GM19043 (cell line): Measurements from ENCODE around the gene PTPN13.
"Not testable (repeated sequence)": the region's sequence is repeated elsewhere in the genome, so short reads cannot be mapped to it uniquely, and the experiment has no call there.

Experiments
- ATAC-seq: cut with Tn5 transposase; IDR thresholded peaks from one replicate; pipeline ENCODE4 v1.9.1; 2021; ENCODE audit warnings: low read depth; ENCODE audit not compliant: unreplicated experiment

PTPN13 gene

GRCh38 chr4:86640469-86640868 lies 46.4 kb downstream of the PTPN13 start:
- no peak for ATAC-seq

- ATAC-seq: no peak
Observed at GRCh38 chr4:86641516-86642090, 47.5 kb downstream of the PTPN13 start.

DNA sequence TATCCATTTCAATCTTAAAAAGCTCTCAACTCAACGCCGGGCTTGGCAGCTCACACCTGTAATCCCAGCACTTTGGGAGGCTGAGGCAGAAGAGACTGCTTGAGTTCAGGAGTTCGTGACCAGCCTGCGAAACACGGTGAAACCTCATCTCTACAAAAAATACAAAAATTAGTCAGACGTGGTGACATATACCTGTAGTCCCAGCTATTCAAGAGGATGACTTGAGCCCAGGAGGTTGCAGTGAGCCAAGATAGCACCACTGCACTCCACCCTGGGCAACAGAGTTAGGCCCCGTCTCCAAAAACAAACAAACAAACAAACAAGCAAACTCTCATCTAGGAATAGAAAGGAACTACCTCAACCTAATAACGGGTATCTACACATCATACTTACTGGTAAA lies 50.8 kb downstream of the PTPN13 start:
- ATAC-seq: no peak

- no peak for ATAC-seq
Observed at GRCh38 chr4:86652332-86652932, 58.3 kb downstream of the PTPN13 start.

GRCh38 chr4:86653237-86653865 lies 59.2 kb downstream of the PTPN13 start:
- ATAC-seq: no peak

DNA sequence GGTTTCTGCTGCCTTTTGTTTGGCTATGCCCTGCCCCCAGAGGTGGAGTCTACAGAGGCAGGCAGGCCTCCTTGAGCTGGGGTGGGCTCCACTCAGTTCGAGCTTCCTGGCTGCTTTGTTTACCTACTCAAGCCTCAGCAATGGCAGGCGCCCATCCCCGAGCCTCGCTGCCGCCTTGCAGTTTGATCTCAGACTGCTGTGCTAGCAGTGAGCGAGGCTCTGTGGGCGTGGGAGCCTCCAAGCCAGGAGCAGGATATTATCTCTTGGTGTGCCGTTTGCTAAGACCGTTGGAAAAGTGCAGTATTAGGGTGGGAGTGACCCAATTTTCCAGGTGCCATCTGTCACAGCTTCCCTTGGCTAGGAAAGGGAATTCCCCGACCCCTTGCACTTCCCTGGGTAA lies 62.7 kb downstream of the PTPN13 start:
- not testable (repeated sequence) for ATAC-seq

- ATAC-seq: no peak
Observed at GRCh38 chr4:86657382-86657781, 63.3 kb downstream of the PTPN13 start.

- ATAC-seq: no peak
Observed at GRCh38 chr4:86657910-86658309, 63.8 kb downstream of the PTPN13 start.

GRCh38 chr4:86660401-86660800 lies 66.3 kb downstream of the PTPN13 start:
- no peak for ATAC-seq

GRCh38 chr4:86661006-86661405 lies 66.9 kb downstream of the PTPN13 start:
- ATAC-seq: no peak

DNA sequence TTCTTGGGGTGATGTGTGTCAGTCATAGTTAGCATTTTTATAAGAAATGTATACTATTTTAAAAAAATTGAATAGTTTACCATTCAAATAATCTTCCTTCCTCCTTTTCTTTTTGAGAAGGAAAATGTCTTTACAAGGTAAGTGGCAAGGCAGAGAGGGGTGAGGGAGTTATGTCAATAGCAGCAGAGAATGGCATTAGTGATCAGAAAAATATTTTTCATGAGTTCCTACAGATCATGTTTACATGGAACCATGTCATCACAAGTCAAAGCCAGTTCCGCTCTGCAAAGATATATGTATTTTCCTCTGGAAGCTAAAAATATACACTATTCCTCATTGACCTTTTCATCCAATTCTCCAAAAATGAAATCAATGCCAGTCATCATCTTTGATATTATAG lies 67.3 kb downstream of the PTPN13 start:
- ATAC-seq: no peak

DNA sequence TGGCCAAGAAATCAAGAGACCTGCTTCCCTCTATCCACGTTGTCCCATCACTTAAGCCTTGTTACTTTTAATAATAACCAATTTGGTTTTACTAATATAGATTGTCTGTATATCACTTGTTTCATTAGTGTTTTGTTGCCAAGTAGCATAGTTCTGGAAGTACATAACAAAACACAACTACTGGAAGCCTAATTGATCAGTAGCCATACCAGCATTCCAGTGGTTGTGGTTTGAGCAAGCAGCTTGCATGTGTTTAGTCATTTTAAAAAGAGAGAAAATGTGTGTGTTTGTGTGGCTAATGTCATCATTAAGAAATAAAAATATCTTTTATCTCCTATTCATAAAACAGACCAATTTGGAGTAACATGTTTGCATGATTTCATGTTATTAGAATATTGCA lies 70.8 kb downstream of the PTPN13 start:
- no peak for ATAC-seq

- no peak for ATAC-seq
Observed at GRCh38 chr4:86670298-86670697, 76.2 kb downstream of the PTPN13 start.

DNA sequence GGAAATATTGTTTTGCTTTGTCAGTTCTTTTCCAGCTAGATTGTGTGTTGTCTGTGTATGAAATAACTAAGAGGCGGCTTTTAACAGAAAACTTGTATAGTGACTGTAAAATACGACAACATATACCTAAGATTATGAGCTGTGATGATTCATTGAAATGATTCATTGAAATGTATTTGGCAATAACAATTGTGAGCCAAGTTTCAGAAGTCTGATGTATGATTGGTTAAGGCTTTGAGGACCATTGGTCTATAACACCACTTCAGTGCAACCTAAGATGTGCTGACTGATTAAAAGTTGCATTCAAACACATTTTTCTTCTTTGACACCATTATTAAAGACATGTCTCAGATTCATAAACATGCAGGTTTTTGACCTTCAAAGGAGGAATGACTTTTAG lies 76.6 kb downstream of the PTPN13 start:
- ATAC-seq: no peak

- ATAC-seq: no peak
Observed at GRCh38 chr4:86675548-86675947, 81.4 kb downstream of the PTPN13 start.

DNA sequence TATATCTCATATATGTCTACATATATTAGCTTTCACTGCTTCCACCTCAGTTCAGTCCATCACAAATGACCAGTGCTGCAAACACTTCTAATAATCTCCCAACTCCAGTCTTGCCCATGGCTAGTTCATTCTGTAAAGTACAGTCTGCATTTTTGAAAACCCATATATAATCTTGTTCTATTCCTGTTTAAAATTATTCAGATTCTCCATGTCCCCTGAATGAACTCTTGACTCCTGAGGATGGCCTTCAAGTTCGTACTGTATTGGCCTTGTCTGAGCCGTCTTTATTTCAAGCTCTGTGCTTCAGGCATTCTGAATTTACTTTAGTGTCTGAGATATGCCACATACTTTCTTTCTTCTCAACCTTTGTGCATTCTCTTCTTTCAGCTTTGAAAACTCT lies 84.7 kb downstream of the PTPN13 start:
- ATAC-seq: no peak

- no peak for ATAC-seq
Observed at GRCh38 chr4:86679441-86679840, 85.3 kb downstream of the PTPN13 start.

DNA sequence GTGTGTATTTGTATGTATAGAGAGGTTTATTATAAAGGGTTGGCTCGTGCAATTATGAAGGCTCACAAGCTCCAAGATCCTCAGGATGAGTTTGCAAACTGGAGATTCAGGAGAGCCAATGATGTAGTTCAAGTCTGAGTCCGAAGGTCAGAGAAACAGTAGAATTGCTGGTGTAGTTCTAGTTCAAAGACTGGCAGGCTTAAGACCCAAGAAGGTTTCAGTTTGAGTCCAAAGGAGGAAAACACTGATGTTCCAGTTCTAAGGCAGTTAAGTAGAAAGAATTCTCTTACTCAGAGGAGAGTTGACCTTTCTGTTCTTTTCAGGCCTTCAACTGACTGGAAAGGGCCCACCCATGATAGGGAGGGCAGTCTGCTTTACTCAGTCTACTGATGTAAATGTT lies 89.1 kb downstream of the PTPN13 start:
- ATAC-seq: no peak

DNA sequence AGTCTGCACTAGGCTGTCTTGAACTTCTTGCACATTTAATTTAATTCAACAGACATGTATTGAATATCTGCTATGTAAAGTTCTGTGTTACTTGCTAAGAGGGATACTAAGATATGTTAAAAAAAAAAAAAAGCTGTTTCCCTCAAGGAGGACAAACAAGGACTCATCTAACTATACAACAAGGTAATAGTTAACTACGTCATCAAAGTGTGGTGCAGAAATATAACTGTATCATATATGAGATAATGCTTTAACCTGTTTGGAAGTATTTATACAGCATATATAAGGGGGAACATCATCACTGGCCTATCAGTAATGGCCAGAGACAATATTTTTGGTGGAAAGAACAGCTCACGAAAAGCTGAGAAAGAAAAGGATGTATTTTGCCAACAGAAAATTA lies 89.9 kb downstream of the PTPN13 start:
- no peak for ATAC-seq

DNA sequence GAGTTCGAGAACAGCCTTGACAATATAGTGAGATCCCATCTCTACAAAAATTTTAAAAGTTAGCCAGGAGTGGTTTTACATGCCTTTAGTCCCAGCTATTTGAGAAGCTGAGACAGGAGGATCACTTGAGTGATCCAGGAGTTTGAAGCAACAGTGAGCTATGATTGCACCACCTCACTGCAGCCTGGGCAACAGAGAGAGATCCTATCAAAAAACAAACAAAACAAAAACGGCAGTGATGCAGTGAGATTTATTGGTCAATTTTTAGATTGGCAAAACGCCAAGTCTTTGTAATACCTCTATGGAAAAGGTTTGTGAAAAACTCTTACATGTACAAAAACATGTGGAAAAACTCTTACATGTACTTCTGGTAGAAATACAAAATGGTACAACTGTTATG lies 91.3 kb downstream of the PTPN13 start:
- ATAC-seq: no peak

DNA sequence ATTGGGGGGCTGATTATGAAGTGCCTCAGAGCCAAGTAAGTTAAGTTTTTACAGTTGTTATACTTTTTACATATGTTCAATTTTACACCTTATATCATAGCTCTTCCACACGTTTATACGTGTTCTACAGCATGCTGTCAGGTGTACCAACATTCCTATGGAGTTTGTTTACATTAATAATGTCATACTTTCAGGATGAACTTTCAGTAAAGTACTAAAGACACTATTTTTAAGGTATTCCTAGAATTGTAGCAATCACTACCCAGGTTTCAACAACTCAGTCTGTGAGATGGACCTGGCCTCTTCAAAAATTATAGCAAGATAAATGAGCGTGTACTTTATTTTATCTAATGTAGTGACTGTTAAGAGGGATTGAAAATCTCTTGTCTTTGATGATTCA lies 92.6 kb downstream of the PTPN13 start:
- ATAC-seq: no peak

DNA sequence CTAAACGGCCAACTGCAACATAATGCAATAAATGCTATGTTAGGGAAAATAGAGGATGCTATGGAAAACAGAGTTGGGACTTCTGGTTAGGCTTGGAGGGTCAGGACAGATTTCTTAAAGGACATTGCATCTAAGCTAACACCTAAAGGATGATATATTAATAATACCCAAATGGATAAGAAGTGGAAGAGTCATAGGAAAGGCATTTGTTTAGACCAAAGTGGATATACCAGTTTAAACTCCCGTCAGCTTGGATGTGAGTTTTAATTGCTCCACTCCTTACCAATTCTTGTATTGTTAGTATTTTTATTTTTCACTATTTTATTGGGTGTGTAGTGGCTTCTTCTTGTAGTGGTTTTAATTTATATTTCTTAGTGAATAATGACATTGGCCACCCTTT lies 93.9 kb downstream of the PTPN13 start:
- ATAC-seq: no peak
